Liver (tissue), 9 donors: Measurements from ENCODE around the gene SDR39U1. TPM values are rescaled to one million over a fixed set of nuclear protein-coding genes. Genes with fewer than 3 reads are reported as not detected.
"Not testable (repeated sequence)": the region's sequence is repeated elsewhere in the genome, so short reads cannot be mapped to it uniquely, and the experiment has no call there.

Source experiments
- DNase-seq: peaks from one replicate; pipeline ENCODE4 v3.0.0-alpha.2; 2017; ENCODE audit warnings: low spot score
- H3K27ac ChIP-seq, 2 donors: one replicate each; pipeline ENCODE4 v1.7.0; 2013; ENCODE audit warnings: inconsistent platforms in 2 of 2, low read length in 2 of 2, control low read depth in 1 of 2, low read depth in 1 of 2, mild to moderate bottlenecking in 1 of 2
- H3K27me3 ChIP-seq, 4 donors: one replicate each; pipeline versions ENCODE4 v1.6.1 to v1.7.0; 2013; ENCODE audit warnings: low read length in 3 of 4, inconsistent platforms in 1 of 4, mild to moderate bottlenecking in 1 of 4, moderate library complexity in 1 of 4; ENCODE audit not compliant: control insufficient read depth in 4 of 4, insufficient read depth in 4 of 4
- H3K36me3 ChIP-seq, 4 donors: one replicate each; pipeline versions ENCODE4 v1.6.1 to v1.7.0; 2013; ENCODE audit warnings: low read length in 3 of 4, mild to moderate bottlenecking in 3 of 4, low read depth in 1 of 4, moderate library complexity in 1 of 4; ENCODE audit not compliant: control insufficient read depth in 4 of 4, insufficient read depth in 3 of 4
- H3K4me1 ChIP-seq, 4 donors: one replicate each; pipeline versions ENCODE4 v1.6.1 to v1.7.0; 2013; ENCODE audit warnings: low read length in 3 of 4, mild to moderate bottlenecking in 3 of 4, moderate library complexity in 1 of 4; ENCODE audit not compliant: control insufficient read depth in 4 of 4, insufficient read depth in 4 of 4
- H3K4me3 ChIP-seq, 3 donors: one replicate each; pipeline versions ENCODE4 v1.6.1 to v1.7.0; 2013; ENCODE audit warnings: low read length in 3 of 3, control low read depth in 1 of 3, low read depth in 1 of 3, mild to moderate bottlenecking in 1 of 3
- H3K9ac ChIP-seq, 2 donors: one replicate each; pipeline ENCODE4 v1.7.0; 2013; ENCODE audit warnings: low read length in 2 of 2, mild to moderate bottlenecking in 2 of 2, moderate library complexity in 2 of 2, control low read depth in 1 of 2, low read depth in 1 of 2
- H3K9me3 ChIP-seq, 4 donors: one replicate each; pipeline versions ENCODE4 v1.6.1 to v1.7.0; 2013; ENCODE audit warnings: low read length in 3 of 4; ENCODE audit not compliant: control insufficient read depth in 4 of 4
- EGR1 ChIP-seq, 2 donors: IDR thresholded peaks; 2 replicates each; pipeline ENCODE4 v1.6.1; 2016 to 2018; ENCODE audit warnings: antibody characterized with exemption in 2 of 2, low read depth in 2 of 2
- GABPA ChIP-seq, 2 donors: IDR thresholded peaks in 1 of 2; conservative IDR thresholded peaks in 1 of 2; 2 replicates each; pipeline ENCODE4 v1.6.1; 2016; ENCODE audit warnings: antibody characterized with exemption in 2 of 2, mild to moderate bottlenecking in 1 of 2, moderate library complexity in 1 of 2
- HNF4G ChIP-seq: IDR thresholded peaks from 2 replicates; pipeline ENCODE4 v1.6.1; 2016; ENCODE audit warnings: antibody characterized with exemption
- JUND ChIP-seq, 2 donors: IDR thresholded peaks; 2 replicates each; pipeline ENCODE4 v1.6.1; 2016; ENCODE audit warnings: antibody characterized with exemption in 2 of 2
- NR2F2 ChIP-seq: IDR thresholded peaks from 2 replicates; pipeline ENCODE4 v1.6.1; 2016; ENCODE audit warnings: antibody characterized with exemption
- SP1 ChIP-seq: IDR thresholded peaks from 2 replicates; pipeline ENCODE4 v1.6.1; 2018; ENCODE audit warnings: antibody characterized with exemption, mild to moderate bottlenecking
- TAF1 ChIP-seq: conservative IDR thresholded peaks from 2 replicates; pipeline ENCODE4 v1.6.1; 2016; ENCODE audit warnings: antibody characterized with exemption, mild to moderate bottlenecking
- YY1 ChIP-seq: IDR thresholded peaks from 2 replicates; pipeline ENCODE4 v1.6.1; 2016; ENCODE audit warnings: antibody characterized with exemption, mild to moderate bottlenecking
- WGBS: extraction: QIAGEN DNeasy Blood & Tissue Kit; methylation state at CpG from one replicate; pipeline ENCODE4 v1.1.7; 2013; 5-methylcytosine and 5-hydroxymethylcytosine counted together
- polyA plus RNA-seq, 2 donors: library from polyadenylated mRNA; stranded (reverse) in 1 of 2; unstranded in 1 of 2; fragments of 200-250 nt in 1 of 2; fragments of >200 nt in 1 of 2; fragmentation: Nextera tagmentation in 1 of 2; extraction: Ambion mirVana in 1 of 2; gene quantifications; one replicate each; pipeline versions ENCODE4 v1.2.1 to v1.2.3, GENCODE V29; 2013 to 2015
- total RNA-seq, 2 donors: library from RNA; depleted of rRNA; stranded (reverse); fragments of >200 nt; gene quantifications; one replicate each; pipeline ENCODE4 v1.2.3, GENCODE V29; 2014
- TF ChIP-seq, protein P1 (sequence below): IDR thresholded peaks from 2 replicates; pipeline ENCODE4 v1.6.1; 2016; ENCODE audit warnings: antibody characterized with exemption, mild to moderate bottlenecking
- TF ChIP-seq, protein P2 (sequence below): IDR thresholded peaks from 2 replicates; pipeline ENCODE4 v1.6.1; 2016; ENCODE audit warnings: antibody characterized with exemption
- TF ChIP-seq, protein P3 (sequence below): IDR thresholded peaks from 2 replicates; pipeline ENCODE4 v1.6.1; 2016; ENCODE audit warnings: antibody characterized with exemption
- TF ChIP-seq, protein P4 (sequence below): fragments of 150-350 bp; IDR thresholded peaks from 2 replicates; pipeline ENCODE4 v1.5.1; 2017; ENCODE audit warnings: improper control_type of control experiment, low read depth, low read length; ENCODE audit not compliant: missing input control
- donor health status: healthy.
- donor health status: healthy.
- donor health status: healthy.
- donor health status: healthy.
- donor health status: healthy.

Gene SDR39U1
- total and polyA plus RNA-seq, 4 donors = 10.8 to 50.4 (median 25.9) TPM

DNA sequence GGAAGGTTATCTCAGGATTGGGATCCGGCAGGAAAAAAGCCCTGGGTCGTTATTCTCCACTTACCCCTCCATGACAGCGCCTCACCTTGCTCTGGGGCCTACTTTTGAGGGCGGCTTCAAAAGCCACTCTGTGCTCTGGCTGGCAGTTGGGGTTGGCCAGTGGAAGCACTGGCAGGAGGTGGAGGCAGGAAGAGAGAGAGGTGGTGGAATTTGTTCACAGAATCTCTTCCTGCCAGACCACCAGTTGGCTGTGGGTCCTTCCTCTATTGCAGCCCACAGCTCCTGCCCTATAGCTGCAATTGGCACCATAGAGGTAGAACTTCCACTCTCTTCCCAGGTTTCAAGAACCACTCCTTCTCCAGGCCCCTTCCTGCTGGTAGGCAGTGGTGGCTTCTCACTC, 32.7 kb upstream of the SDR39U1 start:
- H3K4me1 ChIP-seq = no peaks in the 10 kb centered on the region
- WGBS = 85% methylated on average over 4 of the region's 4 CpGs
- TF ChIP-seq HNF4G (no peak), YY1 (no peak), GABPA (IDR thresholded peaks at IDR 0.05 in 1 of 2, conservative IDR thresholded peaks at IDR 0.05 in 1 of 2) (no peak), TAF1 (no peak), SP1 (no peak), NR2F2 (no peak), JUND (IDR thresholded peaks at IDR 0.05) (no peak), EGR1 (IDR thresholded peaks at IDR 0.05; ENCODE audit: low read depth in 2 of 2) (no peak)
- TF ChIP-seq, protein P1, sequence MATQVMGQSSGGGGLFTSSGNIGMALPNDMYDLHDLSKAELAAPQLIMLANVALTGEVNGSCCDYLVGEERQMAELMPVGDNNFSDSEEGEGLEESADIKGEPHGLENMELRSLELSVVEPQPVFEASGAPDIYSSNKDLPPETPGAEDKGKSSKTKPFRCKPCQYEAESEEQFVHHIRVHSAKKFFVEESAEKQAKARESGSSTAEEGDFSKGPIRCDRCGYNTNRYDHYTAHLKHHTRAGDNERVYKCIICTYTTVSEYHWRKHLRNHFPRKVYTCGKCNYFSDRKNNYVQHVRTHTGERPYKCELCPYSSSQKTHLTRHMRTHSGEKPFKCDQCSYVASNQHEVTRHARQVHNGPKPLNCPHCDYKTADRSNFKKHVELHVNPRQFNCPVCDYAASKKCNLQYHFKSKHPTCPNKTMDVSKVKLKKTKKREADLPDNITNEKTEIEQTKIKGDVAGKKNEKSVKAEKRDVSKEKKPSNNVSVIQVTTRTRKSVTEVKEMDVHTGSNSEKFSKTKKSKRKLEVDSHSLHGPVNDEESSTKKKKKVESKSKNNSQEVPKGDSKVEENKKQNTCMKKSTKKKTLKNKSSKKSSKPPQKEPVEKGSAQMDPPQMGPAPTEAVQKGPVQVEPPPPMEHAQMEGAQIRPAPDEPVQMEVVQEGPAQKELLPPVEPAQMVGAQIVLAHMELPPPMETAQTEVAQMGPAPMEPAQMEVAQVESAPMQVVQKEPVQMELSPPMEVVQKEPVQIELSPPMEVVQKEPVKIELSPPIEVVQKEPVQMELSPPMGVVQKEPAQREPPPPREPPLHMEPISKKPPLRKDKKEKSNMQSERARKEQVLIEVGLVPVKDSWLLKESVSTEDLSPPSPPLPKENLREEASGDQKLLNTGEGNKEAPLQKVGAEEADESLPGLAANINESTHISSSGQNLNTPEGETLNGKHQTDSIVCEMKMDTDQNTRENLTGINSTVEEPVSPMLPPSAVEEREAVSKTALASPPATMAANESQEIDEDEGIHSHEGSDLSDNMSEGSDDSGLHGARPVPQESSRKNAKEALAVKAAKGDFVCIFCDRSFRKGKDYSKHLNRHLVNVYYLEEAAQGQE = no peak
- TF ChIP-seq, protein P2, sequence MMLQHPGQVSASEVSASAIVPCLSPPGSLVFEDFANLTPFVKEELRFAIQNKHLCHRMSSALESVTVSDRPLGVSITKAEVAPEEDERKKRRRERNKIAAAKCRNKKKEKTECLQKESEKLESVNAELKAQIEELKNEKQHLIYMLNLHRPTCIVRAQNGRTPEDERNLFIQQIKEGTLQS = no peak
- TF ChIP-seq, protein P3, sequence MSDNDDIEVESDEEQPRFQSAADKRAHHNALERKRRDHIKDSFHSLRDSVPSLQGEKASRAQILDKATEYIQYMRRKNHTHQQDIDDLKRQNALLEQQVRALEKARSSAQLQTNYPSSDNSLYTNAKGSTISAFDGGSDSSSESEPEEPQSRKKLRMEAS = no peak
- TF ChIP-seq, protein P4, sequence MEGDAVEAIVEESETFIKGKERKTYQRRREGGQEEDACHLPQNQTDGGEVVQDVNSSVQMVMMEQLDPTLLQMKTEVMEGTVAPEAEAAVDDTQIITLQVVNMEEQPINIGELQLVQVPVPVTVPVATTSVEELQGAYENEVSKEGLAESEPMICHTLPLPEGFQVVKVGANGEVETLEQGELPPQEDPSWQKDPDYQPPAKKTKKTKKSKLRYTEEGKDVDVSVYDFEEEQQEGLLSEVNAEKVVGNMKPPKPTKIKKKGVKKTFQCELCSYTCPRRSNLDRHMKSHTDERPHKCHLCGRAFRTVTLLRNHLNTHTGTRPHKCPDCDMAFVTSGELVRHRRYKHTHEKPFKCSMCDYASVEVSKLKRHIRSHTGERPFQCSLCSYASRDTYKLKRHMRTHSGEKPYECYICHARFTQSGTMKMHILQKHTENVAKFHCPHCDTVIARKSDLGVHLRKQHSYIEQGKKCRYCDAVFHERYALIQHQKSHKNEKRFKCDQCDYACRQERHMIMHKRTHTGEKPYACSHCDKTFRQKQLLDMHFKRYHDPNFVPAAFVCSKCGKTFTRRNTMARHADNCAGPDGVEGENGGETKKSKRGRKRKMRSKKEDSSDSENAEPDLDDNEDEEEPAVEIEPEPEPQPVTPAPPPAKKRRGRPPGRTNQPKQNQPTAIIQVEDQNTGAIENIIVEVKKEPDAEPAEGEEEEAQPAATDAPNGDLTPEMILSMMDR = no peak
- no peak overlapping the region for H3K27ac ChIP-seq
- no peak overlapping the region for H3K4me3 ChIP-seq
- no peaks in the 10 kb centered on the region for H3K9me3 ChIP-seq
- DNase-seq = no peak
- H3K36me3 ChIP-seq = no peaks in the 10 kb centered on the region
- no peaks in the 10 kb centered on the region for H3K27me3 ChIP-seq
- H3K9ac ChIP-seq = no peak overlapping the region

DNA sequence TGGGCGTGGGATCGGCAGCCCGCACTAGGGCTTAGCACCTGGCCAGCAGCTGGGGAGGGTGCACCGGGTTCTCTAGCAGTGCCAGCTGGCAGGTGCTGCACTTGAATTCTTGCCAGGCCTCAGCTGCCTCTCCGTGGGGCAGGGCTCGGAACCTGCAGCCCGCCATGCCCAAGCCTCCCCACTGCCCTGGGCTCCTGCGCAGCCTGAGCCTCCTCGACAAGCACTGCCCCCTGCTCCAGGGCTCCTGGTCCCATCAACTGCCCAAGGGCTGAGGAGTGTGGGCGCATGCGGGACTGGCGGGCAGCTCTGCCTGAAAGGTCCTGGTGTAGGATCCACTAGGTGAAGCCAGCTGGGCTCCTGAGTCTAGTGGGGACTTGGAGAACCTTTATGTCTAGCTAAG, 30.6 kb upstream of the SDR39U1 start:
- no peak overlapping the region for H3K27ac ChIP-seq
- no peak overlapping the region for H3K4me3 ChIP-seq
- H3K9ac ChIP-seq = no peak overlapping the region
- DNase-seq = no peak
- H3K4me1 ChIP-seq = no peaks in the 10 kb centered on the region
- H3K9me3 ChIP-seq = no peaks in the 10 kb centered on the region
- no peaks in the 10 kb centered on the region for H3K36me3 ChIP-seq
- TF ChIP-seq GABPA (IDR thresholded peaks at IDR 0.05 in 1 of 2, conservative IDR thresholded peaks at IDR 0.05 in 1 of 2) = no peak
- H3K27me3 ChIP-seq = no peaks in the 10 kb centered on the region
- 73% methylated on average over 12 of the region's 12 CpGs for WGBS

DNA sequence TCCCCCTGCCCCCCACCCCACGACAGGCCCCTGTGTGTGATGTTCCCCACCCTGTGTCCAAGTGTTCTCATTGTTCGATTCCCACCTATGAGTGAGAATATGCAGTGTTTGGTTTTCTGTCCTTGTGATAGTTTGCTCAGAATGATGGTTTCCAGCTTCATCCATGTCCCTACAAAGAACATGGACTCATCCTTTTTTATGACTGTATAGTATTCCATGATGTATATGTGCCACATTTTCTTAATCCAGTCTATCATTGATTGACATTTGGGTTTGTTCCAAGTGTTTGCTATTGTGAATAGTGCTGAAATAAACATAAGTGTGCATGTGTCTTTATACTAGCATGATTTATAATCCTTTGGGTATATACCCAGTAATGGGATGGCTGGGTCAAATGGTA, 27.9 kb upstream of the SDR39U1 start:
- not testable (repeated sequence) for DNase-seq, H3K4me1 ChIP-seq, H3K4me3 ChIP-seq, H3K9me3 ChIP-seq, H3K27ac ChIP-seq, H3K27me3 ChIP-seq, H3K9ac ChIP-seq, H3K36me3 ChIP-seq
- 91% methylated on average over 2 of the region's 2 CpGs for WGBS
